Gastroesophageal sphincter (tissue), 4 donors: ENCODE data around the gene FYB1. TPM values are rescaled to one million over a fixed set of nuclear protein-coding genes. Genes with fewer than 3 reads are reported as not detected.

Experiments used
- ATAC-seq: fragments of 150-250 bp; one replicate; pipeline ENCODE4 v1.9.1; 2016; ENCODE audit warnings: mild to moderate bottlenecking, moderate library complexity
- H3K27ac ChIP-seq, 4 donors: fragments of 200-600 bp; sonication (generic) in 3 of 4; 1 replicate in 3 of 4; 2 replicates in 1 of 4; pipeline ENCODE4 v1.5.1; 2016 to 2019
- H3K27me3 ChIP-seq: fragments of 200-600 bp; sonication (generic); one replicate; pipeline ENCODE4 v1.5.1; 2019
- H3K36me3 ChIP-seq, 2 donors: fragments of 200-600 bp; sonication (generic); one replicate each; pipeline ENCODE4 v1.5.1; 2019; ENCODE audit warnings: control low read depth in 1 of 2
- H3K4me1 ChIP-seq, 3 donors: fragments of 200-600 bp; sonication (generic); 1 replicate in 2 of 3; 2 replicates in 1 of 3; pipeline ENCODE4 v1.5.1; 2016 to 2019; ENCODE audit warnings: control low read depth in 2 of 3
- H3K4me3 ChIP-seq, 2 donors: fragments of 200-600 bp; sonication (generic); one replicate each; pipeline ENCODE4 v1.5.1; 2019; ENCODE audit warnings: mild to moderate bottlenecking in 1 of 2, moderate library complexity in 1 of 2
- H3K9me3 ChIP-seq, 3 donors: fragments of 200-600 bp; sonication (generic); one replicate each; pipeline ENCODE4 v1.5.1; 2017 to 2019; ENCODE audit warnings: control low read depth in 2 of 3
- EP300 ChIP-seq: sonication (generic); formaldehyde crosslinking; IDR thresholded peaks from one replicate; pipeline ENCODE4 v1.6.1; 2017; ENCODE audit warnings: antibody characterized with exemption, mild to moderate bottlenecking
- POLR2A ChIP-seq, 2 donors: fragments of 450-650 bp; IDR thresholded peaks; one replicate each; pipeline ENCODE4 v1.6.1; 2017; ENCODE audit warnings: antibody characterized with exemption in 2 of 2, mild to moderate bottlenecking in 2 of 2, moderate library complexity in 1 of 2
- POLR2AphosphoS5 ChIP-seq: sonication (generic); formaldehyde crosslinking; IDR thresholded peaks from one replicate; pipeline ENCODE4 v1.6.1; 2017; ENCODE audit warnings: antibody characterized with exemption
- WGBS, 2 donors: methylation state at CpG; one replicate each; pipeline ENCODE4 v1.1.5; 2018; ENCODE audit warnings: low coverage in 1 of 2; 5-methylcytosine and 5-hydroxymethylcytosine counted together
- total RNA-seq, 4 donors: library from RNA; depleted of rRNA; stranded (reverse); fragments of >200 nt; gene quantifications; one replicate each; pipeline ENCODE4 v1.1.0, GENCODE V29; 2016
- TF ChIP-seq, protein P1 (sequence below), 4 experiments: fragments of 200-600 bp in 2 of 4; fragments of 450-650 bp in 2 of 4; sonication (generic) in 1 of 4; IDR thresholded peaks; one replicate each; pipeline ENCODE4 v1.5.1; 2017 to 2019; ENCODE audit warnings: antibody characterized with exemption in 4 of 4, mild to moderate bottlenecking in 2 of 4, moderate library complexity in 2 of 4

Gene FYB1
- total RNA-seq, 4 donors from 2014 or later = 2.5 to 9.3 (median 5.9) TPM

DNA sequence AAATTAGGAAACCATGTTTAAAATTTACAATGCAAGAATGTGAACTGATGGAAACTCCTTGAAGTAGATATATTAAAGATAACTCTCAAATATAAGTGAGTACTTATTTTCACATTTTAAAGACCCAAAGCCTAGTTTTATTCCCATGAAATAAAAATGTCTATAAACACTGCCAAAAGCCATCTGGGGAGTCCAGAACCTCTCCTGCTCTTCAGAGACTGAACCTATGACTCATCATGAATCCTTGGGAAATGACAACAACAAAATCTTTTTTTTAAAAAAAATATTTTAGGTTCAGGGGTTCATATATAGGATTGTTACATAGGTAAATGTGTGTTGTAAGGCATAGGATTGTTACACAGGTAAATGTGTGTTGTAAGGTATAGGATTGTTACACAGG, 33.8 kb upstream of the FYB1 start:
- Histone ChIP-seq H3K4me3 (no peak overlapping the region), H3K27me3 (no peaks in the 10 kb centered on the region), H3K36me3 (no peaks in the 10 kb centered on the region), H3K27ac (no peak overlapping the region), H3K4me1 (no peaks in the 10 kb centered on the region), H3K9me3 (no peaks in the 10 kb centered on the region)
- TF ChIP-seq EP300 (no peak), POLR2AphosphoS5 (no peak), POLR2A (IDR thresholded peaks at IDR 0.05) (no peak)
- TF ChIP-seq, protein P1, sequence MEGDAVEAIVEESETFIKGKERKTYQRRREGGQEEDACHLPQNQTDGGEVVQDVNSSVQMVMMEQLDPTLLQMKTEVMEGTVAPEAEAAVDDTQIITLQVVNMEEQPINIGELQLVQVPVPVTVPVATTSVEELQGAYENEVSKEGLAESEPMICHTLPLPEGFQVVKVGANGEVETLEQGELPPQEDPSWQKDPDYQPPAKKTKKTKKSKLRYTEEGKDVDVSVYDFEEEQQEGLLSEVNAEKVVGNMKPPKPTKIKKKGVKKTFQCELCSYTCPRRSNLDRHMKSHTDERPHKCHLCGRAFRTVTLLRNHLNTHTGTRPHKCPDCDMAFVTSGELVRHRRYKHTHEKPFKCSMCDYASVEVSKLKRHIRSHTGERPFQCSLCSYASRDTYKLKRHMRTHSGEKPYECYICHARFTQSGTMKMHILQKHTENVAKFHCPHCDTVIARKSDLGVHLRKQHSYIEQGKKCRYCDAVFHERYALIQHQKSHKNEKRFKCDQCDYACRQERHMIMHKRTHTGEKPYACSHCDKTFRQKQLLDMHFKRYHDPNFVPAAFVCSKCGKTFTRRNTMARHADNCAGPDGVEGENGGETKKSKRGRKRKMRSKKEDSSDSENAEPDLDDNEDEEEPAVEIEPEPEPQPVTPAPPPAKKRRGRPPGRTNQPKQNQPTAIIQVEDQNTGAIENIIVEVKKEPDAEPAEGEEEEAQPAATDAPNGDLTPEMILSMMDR (IDR thresholded peaks at IDR 0.05) = no peak
- no peak for ATAC-seq

DNA sequence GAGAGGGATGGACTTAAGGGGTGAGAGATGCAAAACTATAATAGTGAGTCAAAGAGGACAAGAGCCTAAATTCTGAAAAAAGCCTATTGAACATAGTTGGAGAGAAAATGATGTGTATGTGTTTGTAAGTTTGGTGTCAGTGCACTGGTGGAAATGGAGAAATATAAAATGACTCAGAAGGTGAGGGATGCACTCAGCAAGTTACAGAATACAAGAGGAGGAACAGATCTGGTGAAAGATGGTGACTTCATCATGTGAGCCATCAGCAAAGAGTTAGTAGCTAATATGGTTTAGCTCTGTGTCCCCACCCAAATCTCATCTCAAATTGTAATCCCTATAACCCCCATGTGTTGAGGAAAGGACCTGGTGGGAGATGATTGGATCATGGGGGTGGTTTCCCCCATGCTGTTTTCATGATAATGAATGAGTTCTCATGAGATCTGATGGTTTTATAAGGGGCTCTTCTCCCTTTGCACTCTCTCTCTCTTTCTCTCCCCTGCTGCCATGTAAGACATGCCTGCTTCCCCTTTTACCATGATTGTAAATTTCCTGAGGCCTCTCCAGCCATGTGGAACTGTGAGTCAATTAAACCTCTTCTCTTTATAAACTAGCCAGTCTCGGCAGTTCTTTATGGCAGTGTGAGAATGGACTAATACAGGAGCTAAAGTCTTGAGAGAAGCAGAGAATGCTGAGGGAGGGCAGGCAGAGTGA, 30.4 kb upstream of the FYB1 start:
- 100% methylated on average over 1 of the region's 1 CpG; no CpG with 5 or more reads in 1 of the 2 donors for WGBS, 2 donors
- ATAC-seq = no peak
- H3K27me3 ChIP-seq = no peaks in the 10 kb centered on the region
- TF ChIP-seq POLR2AphosphoS5 (no peak), POLR2A (IDR thresholded peaks at IDR 0.05) (no peak), EP300 (no peak)
- TF ChIP-seq, protein P1 (IDR thresholded peaks at IDR 0.05) = no peak
- H3K36me3 ChIP-seq = no peaks in the 10 kb centered on the region
- H3K4me3 ChIP-seq = no peak overlapping the region
- H3K4me1 ChIP-seq = no peaks in the 10 kb centered on the region
- H3K27ac ChIP-seq = no peak overlapping the region
- H3K9me3 ChIP-seq = no peaks in the 10 kb centered on the region

DNA sequence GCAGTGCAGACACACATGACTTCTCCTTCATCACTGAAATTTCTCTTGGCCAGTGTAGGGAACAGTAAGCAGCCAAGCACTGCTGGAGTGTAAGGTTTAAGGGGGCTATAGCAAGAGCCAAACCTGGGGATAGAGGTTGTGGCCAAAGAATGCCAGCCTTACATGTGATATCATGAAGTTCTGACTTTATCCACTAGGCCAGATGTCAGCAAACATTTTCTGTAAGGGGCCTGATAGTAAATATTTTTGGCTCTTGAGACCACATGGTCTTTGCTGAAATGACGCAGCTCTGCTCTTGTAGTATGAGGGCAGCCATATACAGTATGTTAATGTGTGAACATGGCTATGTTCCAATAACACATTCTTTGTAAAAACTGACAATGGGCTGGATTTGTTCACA, 29.7 kb upstream of the FYB1 start:
- Histone ChIP-seq H3K27me3 (no peaks in the 10 kb centered on the region), H3K4me1 (no peaks in the 10 kb centered on the region), H3K27ac (no peak overlapping the region), H3K4me3 (no peak overlapping the region), H3K36me3 (no peaks in the 10 kb centered on the region), H3K9me3 (no peaks in the 10 kb centered on the region)
- TF ChIP-seq EP300 = no peak
- TF ChIP-seq, protein P1 (IDR thresholded peaks at IDR 0.05) = no peak
- TF ChIP-seq POLR2AphosphoS5 = no peak
- TF ChIP-seq POLR2A (IDR thresholded peaks at IDR 0.05) = no peak
- WGBS, 2 donors = 83 to 100% methylated on average over 1 of the region's 1 CpG
- no peak for ATAC-seq

DNA sequence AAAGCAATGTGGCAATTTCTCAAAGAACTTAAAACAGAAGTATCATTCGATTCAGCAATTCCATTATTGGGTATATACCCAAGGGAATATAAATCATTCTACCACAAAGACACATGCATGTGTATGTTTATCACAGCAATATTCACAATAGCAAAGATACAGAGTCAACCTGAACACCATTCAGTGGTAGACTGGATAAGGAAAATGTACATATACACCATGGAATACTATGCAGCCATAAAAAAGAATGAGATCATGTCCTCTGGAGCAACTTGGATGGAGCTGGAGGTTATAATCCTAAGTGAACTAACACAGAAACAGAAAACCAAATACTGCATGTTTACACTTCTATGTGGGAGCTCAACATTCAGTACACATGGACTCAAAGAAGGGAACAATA, 21.4 kb upstream of the FYB1 start:
- no peaks in the 10 kb centered on the region for H3K4me1 ChIP-seq
- no peak for ATAC-seq
- H3K27ac ChIP-seq = no peak overlapping the region
- H3K36me3 ChIP-seq = no peaks in the 10 kb centered on the region
- H3K4me3 ChIP-seq = no peak overlapping the region
- TF ChIP-seq, protein P1 (IDR thresholded peaks at IDR 0.05) = no peak
- TF ChIP-seq EP300 (no peak), POLR2AphosphoS5 (no peak), POLR2A (IDR thresholded peaks at IDR 0.05) (no peak)
- no peaks in the 10 kb centered on the region for H3K27me3 ChIP-seq
- peaks cover 0 to 23% (median 0%) of the 10 kb centered on the region in 3 donors for H3K9me3 ChIP-seq
- 94 to 100% methylated on average over 1 of the region's 1 CpG for WGBS, 2 donors

DNA sequence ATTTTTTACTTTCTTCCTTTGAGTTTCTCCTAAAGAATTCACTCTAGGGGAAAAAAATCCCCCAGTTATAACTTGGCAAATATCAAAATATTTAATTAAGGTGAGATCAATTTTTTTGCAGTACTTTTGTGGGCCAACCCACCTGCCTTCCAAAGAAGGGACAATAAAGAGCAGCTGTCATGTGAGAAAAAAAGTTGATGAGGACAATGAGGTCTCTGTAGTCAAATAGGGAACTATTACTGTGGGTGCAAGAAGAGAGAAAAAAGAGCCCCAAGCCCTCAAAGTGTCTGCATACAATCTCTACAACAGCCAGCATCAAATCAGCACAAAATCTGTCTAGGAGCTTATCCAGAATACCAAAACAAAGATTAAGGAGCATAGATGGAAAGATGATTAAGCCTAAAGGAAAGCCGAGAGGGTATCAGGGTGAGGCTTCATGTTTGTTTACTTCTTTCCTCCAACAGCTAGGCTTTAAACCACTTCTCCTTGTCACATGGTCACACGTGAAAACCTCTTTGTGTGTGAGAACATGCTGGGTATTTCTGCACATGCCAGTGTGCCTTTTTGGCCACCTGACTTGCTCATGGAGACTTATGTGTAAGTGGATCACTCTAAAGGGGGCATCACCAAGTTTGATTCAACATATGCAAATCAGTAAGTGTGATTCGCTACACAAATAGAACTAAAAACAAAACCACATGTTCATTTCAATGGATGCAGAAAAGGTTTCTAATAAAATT, 19.2 kb upstream of the FYB1 start:
- no peak for TF ChIP-seq EP300
- TF ChIP-seq, protein P1 (IDR thresholded peaks at IDR 0.05) = no peak
- H3K36me3 ChIP-seq = no peaks in the 10 kb centered on the region
- H3K9me3 ChIP-seq = peaks cover 0 to 23% (median 0%) of the 10 kb centered on the region in 3 donors
- H3K27ac ChIP-seq = no peak overlapping the region
- 42 to 44% methylated on average over 2 to 3 of the region's 3 CpGs for WGBS, 2 donors
- no peak overlapping the region for H3K4me3 ChIP-seq
- H3K27me3 ChIP-seq = no peaks in the 10 kb centered on the region
- H3K4me1 ChIP-seq = no peaks in the 10 kb centered on the region
- ATAC-seq = no peak
